ENCODE results near the gene TM6SF1. TPM values are rescaled to one million over a fixed set of nuclear protein-coding genes. Genes with fewer than 3 reads are reported as not detected.

Gene TM6SF1
- total RNA-seq, 2 experiments from 2014 or later = not detected

- H3K36me3 Mint-ChIP-seq (ENCODE audit: low read depth) = no peaks in the 10 kb centered on the region
- H3K4me3 ChIP-seq (ENCODE audit: low read length) = no peak overlapping the region
- POLR2A ChIA-PET = no interaction called here
- no peaks in the 10 kb centered on the region for H3K4me1 ChIP-seq (ENCODE audit: insufficient read depth, low read length)
- ATAC-seq (ENCODE audit: poor library complexity) (no peak), DNase-seq (no peak)
- no peaks in the 10 kb centered on the region for H3K36me3 ChIP-seq (ENCODE audit: insufficient read depth, low read length)
- H3K27ac Mint-ChIP-seq = no peak overlapping the region
- no peaks in the 10 kb centered on the region for H3K9me3 Mint-ChIP-seq
- H3K4me3 Mint-ChIP-seq = no peak overlapping the region
- no peaks in the 10 kb centered on the region for H3K9me3 ChIP-seq (ENCODE audit: control insufficient read depth in 1 of 2, insufficient read depth in 1 of 2, low read length in 2 of 2)
- peaks cover 25% of the 10 kb centered on the region for H3K27me3 Mint-ChIP-seq
- H3K27ac ChIP-seq (ENCODE audit: low read depth in 1 of 2, low read length in 2 of 2) = no peak overlapping the region
- no peak for TF ChIP-seq CTCF (IDR thresholded peaks at IDR 0.05)
- intact Hi-C loops (cut with DNase I, micrococcal nuclease) = no loop called here
- CTCF ChIA-PET = no interaction called here
- no peaks in the 10 kb centered on the region for H3K4me1 Mint-ChIP-seq (ENCODE audit: low read depth)
- H3K27me3 ChIP-seq (ENCODE audit: control insufficient read depth in 1 of 2, insufficient read depth in 2 of 2, low read length in 2 of 2) = peaks cover 2 to 4% of the 10 kb centered on the region in 2 experiments
Observed at GRCh38 chr15:83114856-83115255, 7.4 kb downstream of the TM6SF1 start.

GRCh38 chr15:83115410-83115809, 8.0 kb downstream of the TM6SF1 start:
- H3K36me3 ChIP-seq (ENCODE audit: insufficient read depth, low read length) = no peaks in the 10 kb centered on the region
- intact Hi-C loops (cut with DNase I, micrococcal nuclease) = no loop called here
- Mint-ChIP-seq H3K27ac (no peak overlapping the region), H3K36me3 (ENCODE audit: low read depth) (no peaks in the 10 kb centered on the region), H3K4me1 (ENCODE audit: low read depth) (no peaks in the 10 kb centered on the region), H3K27me3 (peaks cover 19% of the 10 kb centered on the region), H3K4me3 (no peak overlapping the region), H3K9me3 (no peaks in the 10 kb centered on the region)
- ChIA-PET POLR2A (no interaction called here), CTCF (no interaction called here)
- H3K9me3 ChIP-seq (ENCODE audit: control insufficient read depth in 1 of 2, insufficient read depth in 1 of 2, low read length in 2 of 2) = no peaks in the 10 kb centered on the region
- no peaks in the 10 kb centered on the region for H3K4me1 ChIP-seq (ENCODE audit: insufficient read depth, low read length)
- no peak for DNase-seq
- no peak for TF ChIP-seq CTCF (IDR thresholded peaks at IDR 0.05)
- no peak overlapping the region for H3K27ac ChIP-seq (ENCODE audit: low read depth in 1 of 2, low read length in 2 of 2)
- H3K27me3 ChIP-seq (ENCODE audit: control insufficient read depth in 1 of 2, insufficient read depth in 2 of 2, low read length in 2 of 2) = peaks cover 0 to 4% of the 10 kb centered on the region in 2 experiments
- no peak overlapping the region for H3K4me3 ChIP-seq (ENCODE audit: low read length)
- no peak for ATAC-seq (ENCODE audit: poor library complexity)

GRCh38 chr15:83115831-83116565, 8.6 kb downstream of the TM6SF1 start:
- no peaks in the 10 kb centered on the region for H3K4me1 Mint-ChIP-seq (ENCODE audit: low read depth)
- no peaks in the 10 kb centered on the region for H3K9me3 Mint-ChIP-seq
- no peaks in the 10 kb centered on the region for H3K36me3 Mint-ChIP-seq (ENCODE audit: low read depth)
- no peaks in the 10 kb centered on the region for H3K27me3 ChIP-seq (ENCODE audit: control insufficient read depth in 1 of 2, insufficient read depth in 2 of 2, low read length in 2 of 2)
- H3K4me1 ChIP-seq (ENCODE audit: insufficient read depth, low read length) = no peaks in the 10 kb centered on the region
- ATAC-seq (ENCODE audit: poor library complexity) (no peak), DNase-seq (no peak)
- H3K36me3 ChIP-seq (ENCODE audit: insufficient read depth, low read length) = no peaks in the 10 kb centered on the region
- TF ChIP-seq CTCF (IDR thresholded peaks at IDR 0.05) = no peak
- no peak overlapping the region for H3K4me3 ChIP-seq (ENCODE audit: low read length)
- H3K27ac ChIP-seq (ENCODE audit: low read depth in 1 of 2, low read length in 2 of 2) = no peak overlapping the region
- H3K9me3 ChIP-seq (ENCODE audit: control insufficient read depth in 1 of 2, insufficient read depth in 1 of 2, low read length in 2 of 2) = no peaks in the 10 kb centered on the region
- POLR2A ChIA-PET = no interaction called here
- CTCF ChIA-PET = no interaction called here
- H3K27me3 Mint-ChIP-seq = peaks cover 15% of the 10 kb centered on the region
- intact Hi-C loops (cut with DNase I, micrococcal nuclease) = no loop called here
- no peak overlapping the region for H3K4me3 Mint-ChIP-seq
- H3K27ac Mint-ChIP-seq = no peak overlapping the region

Measured in CD4-positive, alpha-beta T cell (primary cell).